ENCODE data around the gene OR51M1.

GRCh38 chr11:5398936-5399335 is 15.3 kb downstream of the OR51M1 start:
- TF ChIP-seq POLR2A (IDR thresholded peaks at IDR 0.05): no peak
- TF ChIP-seq, protein P1, sequence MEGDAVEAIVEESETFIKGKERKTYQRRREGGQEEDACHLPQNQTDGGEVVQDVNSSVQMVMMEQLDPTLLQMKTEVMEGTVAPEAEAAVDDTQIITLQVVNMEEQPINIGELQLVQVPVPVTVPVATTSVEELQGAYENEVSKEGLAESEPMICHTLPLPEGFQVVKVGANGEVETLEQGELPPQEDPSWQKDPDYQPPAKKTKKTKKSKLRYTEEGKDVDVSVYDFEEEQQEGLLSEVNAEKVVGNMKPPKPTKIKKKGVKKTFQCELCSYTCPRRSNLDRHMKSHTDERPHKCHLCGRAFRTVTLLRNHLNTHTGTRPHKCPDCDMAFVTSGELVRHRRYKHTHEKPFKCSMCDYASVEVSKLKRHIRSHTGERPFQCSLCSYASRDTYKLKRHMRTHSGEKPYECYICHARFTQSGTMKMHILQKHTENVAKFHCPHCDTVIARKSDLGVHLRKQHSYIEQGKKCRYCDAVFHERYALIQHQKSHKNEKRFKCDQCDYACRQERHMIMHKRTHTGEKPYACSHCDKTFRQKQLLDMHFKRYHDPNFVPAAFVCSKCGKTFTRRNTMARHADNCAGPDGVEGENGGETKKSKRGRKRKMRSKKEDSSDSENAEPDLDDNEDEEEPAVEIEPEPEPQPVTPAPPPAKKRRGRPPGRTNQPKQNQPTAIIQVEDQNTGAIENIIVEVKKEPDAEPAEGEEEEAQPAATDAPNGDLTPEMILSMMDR (IDR thresholded peaks at IDR 0.05): no peak
